KOPT-K1 (cell line): ENCODE data around the gene SPATC1L.

Experiments
- H3K27ac ChIP-seq: fragments of 200-600 bp; sonication (generic); 2 replicates; pipeline ENCODE4 v1.5.1; 2016; ENCODE audit warnings: antibody characterized with exemption, mild to moderate bottlenecking, low read depth, low read length; ENCODE audit not compliant: poor library complexity, severe bottlenecking
- H3K36me3 ChIP-seq: fragments of 200-600 bp; sonication (generic); 2 replicates; pipeline ENCODE4 v1.5.1; 2017; ENCODE audit warnings: antibody characterized with exemption, mild to moderate bottlenecking, low read length, moderate library complexity; ENCODE audit not compliant: insufficient read depth
- H3K9me3 ChIP-seq: fragments of 200-600 bp; sonication (generic); 2 replicates; pipeline ENCODE4 v1.5.1; 2017; ENCODE audit warnings: antibody characterized with exemption, low read length, mild to moderate bottlenecking; ENCODE audit not compliant: insufficient read depth, poor library complexity, severe bottlenecking

The SPATC1L gene

DNA sequence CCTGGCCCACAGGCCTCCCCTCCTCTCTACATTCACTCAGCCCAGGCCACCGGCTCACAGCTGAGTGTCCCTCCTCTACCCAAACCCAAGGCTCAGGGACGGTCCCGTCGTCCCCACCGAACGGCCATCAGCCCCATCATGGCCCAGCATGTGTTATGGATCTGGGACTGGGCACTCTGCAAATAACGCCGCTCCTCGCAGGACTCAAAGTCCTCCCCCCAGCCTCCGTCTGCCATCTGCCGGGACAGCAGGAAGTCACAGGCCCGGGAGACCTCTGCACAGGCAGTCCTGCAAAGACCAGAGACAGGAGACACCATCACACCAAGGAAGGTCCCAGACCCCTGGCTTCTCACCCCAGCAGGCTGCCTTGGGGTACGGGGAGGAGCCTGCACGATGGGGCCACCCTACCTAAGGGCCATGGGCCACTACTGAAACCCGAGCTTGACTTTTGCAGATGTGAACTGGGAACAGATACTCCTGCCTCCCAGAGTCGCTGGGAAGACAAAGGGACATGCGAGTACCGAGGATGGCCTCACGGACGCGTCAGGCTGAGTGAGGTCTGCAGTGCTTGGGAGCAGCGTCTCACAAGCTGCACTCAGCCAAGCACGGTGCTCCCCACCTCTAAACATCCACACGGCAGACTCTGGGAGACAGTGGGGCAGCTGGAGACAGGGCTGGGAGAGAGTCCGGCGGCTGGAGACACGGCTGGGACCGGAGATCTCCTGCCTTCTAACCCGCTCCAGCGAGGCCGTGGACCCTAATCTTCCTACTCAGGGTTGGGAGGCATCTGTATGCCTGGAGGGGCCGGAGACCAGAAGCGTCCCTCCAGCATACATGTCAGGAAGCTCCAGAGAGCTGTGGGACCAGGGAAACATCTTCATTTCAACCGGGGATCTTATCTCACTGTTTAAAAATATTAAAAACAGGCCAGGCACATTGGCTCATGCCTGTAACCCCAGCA lies 10.4 kb upstream of the SPATC1L start:
- H3K27ac ChIP-seq: no peak overlapping the region
- H3K9me3 ChIP-seq: no peaks in the 10 kb centered on the region

DNA sequence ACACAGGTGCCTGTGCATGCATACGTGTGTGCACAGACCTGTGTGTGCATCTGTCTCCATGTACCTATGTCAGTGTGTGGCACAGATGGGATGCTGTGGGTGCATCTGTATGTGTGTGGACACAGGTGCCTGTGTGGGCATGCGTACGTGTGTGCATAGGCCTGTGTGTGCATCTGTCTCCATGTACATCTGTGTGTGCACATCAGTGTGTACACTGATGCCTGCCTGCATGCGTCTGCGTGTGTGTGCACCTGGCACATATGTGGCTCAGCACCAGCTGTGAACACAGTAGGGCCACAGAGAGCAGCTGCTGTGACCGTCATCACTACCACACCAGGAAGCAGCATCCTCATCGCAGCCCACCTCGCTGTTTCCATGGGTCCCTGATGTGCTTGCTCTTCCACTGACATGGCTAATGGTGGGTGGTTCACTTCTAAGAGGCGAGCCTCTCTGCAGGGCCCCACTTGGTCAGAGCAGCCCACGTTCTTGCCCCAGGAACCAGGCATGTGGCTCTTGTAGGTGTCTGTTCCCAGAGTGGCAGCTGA lies 9.6 kb upstream of the SPATC1L start:
- Histone ChIP-seq H3K9me3 (no peaks in the 10 kb centered on the region), H3K36me3 (peaks cover 97% of the 10 kb centered on the region), H3K27ac (no peak overlapping the region)

More for the DNA sequence above, 10.4 kb upstream of the SPATC1L start:
- peaks cover 97% of the 10 kb centered on the region for H3K36me3 ChIP-seq

DNA sequence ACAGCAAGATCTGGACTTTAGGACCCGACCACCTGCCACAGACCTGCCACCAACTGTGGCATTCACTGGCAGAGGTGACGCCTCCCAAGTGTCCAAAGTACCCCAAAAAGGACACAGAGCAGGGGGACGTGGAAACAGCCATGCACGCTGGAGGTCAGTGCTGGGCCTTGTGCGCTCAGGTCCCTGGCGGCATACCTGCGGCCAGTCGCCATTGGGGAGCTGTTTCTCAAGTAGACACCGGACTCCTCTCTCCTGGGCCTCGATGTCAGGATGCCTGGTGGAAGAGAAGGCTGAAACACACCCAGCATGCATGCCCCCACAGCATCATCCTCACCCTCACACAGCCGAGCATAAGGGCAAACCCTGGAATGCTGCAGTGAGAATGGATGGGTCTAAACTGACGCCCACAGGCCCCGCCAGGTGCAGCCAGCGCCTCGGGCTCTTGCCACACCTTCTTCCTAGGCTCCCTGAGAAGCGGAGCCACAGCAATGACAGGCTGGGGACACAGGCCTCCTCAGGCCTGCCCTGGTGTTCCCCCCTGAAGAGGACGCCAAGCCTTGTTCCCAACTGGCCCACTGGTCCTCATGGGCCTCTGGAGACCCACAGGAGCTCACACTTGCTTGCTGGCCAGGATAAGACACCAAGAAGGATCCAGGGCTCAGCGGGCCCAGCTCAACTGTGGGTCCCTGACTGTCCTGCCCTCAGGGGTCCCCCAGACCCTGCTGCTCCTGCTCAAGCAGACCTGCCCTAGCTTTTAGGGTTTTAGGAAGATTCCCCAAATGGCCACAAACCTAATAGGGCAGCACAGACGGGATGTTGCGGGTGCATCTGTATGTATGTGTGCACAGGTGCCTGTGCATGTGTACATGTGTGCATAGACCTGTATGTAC lies 7.7 kb upstream of the SPATC1L start:
- no peaks in the 10 kb centered on the region for H3K9me3 ChIP-seq
- H3K27ac ChIP-seq: no peak overlapping the region
- H3K36me3 ChIP-seq: peaks cover 91% of the 10 kb centered on the region

DNA sequence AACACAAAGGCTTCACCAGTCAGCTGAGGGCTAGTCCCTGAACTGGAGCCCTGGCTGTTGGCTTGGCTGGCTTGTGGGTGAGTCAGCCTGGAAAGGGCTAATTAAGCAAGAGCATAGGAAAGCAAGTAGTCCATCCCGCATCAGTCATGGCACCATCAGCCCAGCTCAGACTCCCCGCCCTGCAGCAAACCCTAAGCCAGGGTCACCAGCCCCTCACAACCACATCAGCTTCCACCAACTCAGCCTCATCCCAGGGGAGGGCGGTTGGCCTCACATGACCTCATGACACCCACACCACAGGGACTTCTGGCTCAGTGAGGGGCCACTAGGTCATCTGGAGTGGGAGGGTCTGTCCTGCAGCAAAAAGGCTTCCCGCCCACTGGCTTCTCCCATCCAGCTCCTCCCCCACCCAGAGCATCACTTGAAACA lies 7.0 kb upstream of the SPATC1L start:
- Histone ChIP-seq H3K9me3 (no peaks in the 10 kb centered on the region), H3K27ac (no peak overlapping the region), H3K36me3 (peaks cover 85% of the 10 kb centered on the region)

DNA sequence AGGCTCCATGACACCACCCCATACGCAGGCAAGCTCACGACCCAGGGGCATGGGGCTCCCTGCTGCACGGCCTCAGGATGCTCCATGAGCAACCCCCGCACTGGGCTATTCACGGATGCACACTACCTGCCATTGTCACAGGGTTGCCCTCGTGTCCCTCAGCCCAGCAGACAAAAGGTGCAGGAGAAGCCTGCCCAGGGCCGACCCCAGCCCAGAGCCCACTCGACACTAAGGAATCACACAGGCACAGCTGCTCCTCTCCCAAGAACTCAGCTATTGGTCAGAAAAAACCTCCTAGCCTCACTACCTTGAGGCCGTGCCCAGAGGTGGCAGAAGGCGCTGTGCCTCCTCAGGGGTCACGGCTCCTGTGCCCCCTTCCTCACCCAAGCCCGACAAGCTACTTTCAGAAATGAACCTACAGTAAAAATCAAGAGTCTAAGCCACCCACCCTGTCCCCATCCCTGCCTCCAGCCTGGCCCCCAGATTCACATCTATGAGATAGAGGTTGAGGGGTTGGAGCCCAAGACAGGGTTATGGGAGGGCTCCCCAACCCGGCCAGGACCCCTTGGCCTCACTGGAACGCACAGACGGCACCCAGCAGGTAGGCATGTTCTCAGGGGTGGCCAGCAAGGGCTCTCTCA lies 6.4 kb upstream of the SPATC1L start:
- Histone ChIP-seq H3K36me3 (peaks cover 78% of the 10 kb centered on the region), H3K27ac (no peak overlapping the region), H3K9me3 (no peaks in the 10 kb centered on the region)

DNA sequence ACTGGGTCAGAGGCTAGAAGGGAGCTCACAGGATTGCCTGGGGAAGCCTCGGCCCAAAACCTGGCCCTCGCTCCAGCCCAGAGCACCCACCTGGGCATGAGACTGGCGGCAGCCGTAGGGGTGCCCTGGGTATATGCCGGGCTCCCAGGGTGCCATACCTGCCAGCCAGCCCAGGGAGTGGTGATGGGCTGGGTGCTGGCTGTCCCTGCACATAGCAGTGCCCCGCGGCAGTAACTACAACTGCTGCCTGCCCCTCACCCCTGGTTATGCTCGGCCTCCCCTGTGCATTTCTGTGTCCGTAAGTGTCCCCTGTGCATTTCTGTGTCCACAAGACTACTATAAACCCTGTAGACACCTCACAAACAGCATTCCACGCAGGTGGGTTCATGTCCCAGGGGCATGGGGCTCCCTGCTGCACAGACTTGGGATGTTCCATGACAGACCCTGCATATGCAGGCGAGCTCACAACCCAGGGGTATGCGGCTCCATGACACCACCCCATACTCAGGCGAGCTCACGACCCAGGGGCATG lies 5.8 kb upstream of the SPATC1L start:
- no peaks in the 10 kb centered on the region for H3K9me3 ChIP-seq
- H3K27ac ChIP-seq: no peak overlapping the region
- peaks cover 72% of the 10 kb centered on the region for H3K36me3 ChIP-seq

DNA sequence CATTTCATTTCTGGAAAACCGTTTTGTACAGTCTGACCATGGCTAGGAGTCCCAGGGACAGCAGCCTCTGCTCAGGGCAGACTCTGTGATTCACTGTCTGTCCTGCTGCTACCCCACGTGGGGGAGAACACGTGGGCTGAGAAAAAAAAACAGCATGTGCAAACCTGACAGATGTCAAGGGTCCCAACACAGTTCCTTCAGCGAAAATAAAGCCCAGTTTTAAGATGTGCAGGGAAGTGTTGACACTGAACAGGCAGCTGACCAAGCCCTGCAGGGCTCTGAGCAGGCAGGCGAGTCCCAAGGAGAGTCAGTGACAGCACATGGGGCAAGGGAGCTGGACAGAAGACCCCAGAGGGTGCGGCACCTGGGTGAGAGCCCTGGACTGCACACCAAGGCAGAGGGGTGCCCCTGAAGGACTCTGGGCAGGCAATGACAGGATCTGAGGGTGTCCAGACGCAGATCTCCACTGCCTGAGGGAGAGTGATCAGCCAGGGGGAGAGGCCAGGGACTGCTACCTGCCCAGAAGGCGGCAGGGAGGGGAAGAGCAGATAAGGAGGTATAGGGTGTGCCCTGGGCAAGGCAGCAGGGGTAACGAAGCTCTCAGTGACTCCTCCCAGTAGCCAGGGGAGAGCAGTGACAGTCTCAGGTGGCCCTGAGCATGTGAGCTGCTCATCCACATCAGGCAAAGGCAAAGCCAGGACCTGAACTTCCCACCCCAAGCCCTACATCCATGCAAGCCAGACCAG lies 5.1 kb upstream of the SPATC1L start:
- peaks cover 66% of the 10 kb centered on the region for H3K36me3 ChIP-seq
- no peak overlapping the region for H3K27ac ChIP-seq
- H3K9me3 ChIP-seq: no peaks in the 10 kb centered on the region

DNA sequence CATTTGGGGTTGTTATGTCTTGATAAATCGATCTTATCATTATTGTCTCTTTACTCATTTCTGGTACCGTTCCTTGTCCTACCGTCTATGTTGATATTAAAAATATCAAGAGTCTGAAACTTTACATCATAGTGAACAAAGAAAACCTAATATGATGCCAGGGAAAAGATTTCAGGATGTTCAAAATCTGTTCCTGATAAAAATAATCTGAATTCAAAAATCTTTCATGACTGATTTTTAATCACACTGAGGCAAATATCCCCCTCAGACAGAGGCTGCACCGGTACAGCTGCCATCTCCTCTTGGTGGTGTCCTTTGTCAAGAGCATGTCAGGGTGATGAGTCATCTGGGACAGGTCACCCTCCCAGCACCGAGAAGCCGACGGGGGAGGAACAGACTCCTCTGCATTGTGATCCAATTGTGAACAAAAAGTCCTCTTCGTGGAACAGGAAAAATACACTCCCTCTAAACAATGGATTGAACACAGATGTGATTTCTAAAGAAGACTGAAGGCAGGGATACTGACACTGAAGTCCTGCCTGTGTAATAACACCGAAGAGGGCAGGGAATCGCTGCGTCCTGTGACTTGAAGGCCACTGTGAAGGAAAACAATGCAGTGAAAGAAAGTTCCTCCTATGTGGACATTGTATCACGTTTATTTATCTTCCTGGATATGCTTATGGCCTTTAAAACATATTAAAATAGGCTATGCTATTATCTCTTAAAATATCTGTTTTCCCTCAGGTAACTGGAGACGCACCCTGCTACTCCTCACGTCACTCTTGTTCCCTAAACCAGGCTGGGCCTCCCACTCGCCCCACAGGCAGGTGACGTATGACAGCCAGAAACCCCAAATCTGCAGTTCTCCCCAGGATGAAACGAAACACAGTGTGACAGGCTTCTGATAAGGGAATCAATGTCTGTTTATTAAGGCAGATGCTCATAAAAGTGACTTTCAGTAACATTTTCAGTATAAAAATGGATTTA lies 4.3 kb upstream of the SPATC1L start:
- Histone ChIP-seq H3K27ac (no peak overlapping the region), H3K36me3 (peaks cover 57% of the 10 kb centered on the region), H3K9me3 (no peaks in the 10 kb centered on the region)

DNA sequence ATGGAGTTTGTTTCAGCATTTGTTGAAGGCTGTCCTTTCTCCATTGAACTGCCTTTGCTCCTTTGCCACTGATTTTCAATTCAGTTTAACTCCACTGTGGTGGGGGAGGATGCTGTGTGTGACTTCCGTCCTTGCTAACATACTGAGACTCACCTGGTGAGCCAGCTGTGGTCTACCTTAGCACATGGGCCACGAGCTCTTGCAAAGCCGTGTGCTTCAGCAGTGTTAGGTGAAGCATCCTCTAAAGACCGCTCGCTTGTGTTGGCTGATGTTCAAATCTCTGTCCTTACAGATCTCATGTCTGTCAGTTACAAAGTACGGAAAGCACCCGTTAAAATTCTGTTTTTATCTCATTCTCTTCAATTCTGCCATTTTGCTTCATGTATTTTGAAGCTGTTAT lies 3.6 kb upstream of the SPATC1L start:
- Histone ChIP-seq H3K9me3 (no peaks in the 10 kb centered on the region), H3K36me3 (peaks cover 50% of the 10 kb centered on the region), H3K27ac (no peak overlapping the region)

DNA sequence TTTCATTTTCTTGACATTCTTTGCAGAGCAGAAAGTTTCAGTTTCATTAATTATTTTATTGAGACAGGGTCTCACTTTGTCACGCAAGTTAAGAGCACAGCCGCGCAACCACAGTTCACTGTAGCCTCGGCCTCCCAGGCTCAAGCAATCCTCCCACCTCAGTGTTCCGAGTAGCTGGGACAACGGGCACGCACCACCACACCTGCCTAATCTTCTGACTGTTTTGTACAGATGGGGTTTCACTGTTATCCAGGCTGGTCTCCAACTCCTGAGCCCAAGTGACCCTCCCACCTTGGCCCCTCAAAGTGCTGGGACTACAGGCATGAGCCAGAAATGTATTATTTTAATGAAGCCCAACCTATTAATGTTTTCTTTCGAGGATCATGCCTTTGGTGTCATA lies 3.0 kb upstream of the SPATC1L start:
- Histone ChIP-seq H3K36me3 (peaks cover 45% of the 10 kb centered on the region), H3K9me3 (no peaks in the 10 kb centered on the region), H3K27ac (no peak overlapping the region)

DNA sequence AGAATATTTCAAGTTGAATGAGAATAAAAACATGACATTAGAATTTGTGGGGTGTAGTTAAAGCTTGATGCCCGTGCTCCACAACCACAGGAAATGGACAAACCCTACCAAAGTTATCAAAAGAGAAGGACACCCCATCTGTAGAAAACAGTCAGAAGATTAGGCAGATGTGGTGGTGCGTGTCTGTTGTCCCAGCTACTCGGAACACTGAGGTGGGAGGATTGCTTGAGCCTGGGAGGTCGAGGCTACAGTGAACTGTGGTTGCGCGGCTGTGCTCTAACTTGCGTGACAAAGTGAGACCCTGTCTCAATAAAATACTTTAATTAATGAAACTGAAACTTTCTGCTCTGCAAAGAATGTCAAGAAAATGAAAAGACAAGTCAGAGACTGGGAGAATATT lies 1.5 kb upstream of the SPATC1L start:
- Histone ChIP-seq H3K36me3 (peaks cover 29% of the 10 kb centered on the region), H3K27ac (no peak overlapping the region)

DNA sequence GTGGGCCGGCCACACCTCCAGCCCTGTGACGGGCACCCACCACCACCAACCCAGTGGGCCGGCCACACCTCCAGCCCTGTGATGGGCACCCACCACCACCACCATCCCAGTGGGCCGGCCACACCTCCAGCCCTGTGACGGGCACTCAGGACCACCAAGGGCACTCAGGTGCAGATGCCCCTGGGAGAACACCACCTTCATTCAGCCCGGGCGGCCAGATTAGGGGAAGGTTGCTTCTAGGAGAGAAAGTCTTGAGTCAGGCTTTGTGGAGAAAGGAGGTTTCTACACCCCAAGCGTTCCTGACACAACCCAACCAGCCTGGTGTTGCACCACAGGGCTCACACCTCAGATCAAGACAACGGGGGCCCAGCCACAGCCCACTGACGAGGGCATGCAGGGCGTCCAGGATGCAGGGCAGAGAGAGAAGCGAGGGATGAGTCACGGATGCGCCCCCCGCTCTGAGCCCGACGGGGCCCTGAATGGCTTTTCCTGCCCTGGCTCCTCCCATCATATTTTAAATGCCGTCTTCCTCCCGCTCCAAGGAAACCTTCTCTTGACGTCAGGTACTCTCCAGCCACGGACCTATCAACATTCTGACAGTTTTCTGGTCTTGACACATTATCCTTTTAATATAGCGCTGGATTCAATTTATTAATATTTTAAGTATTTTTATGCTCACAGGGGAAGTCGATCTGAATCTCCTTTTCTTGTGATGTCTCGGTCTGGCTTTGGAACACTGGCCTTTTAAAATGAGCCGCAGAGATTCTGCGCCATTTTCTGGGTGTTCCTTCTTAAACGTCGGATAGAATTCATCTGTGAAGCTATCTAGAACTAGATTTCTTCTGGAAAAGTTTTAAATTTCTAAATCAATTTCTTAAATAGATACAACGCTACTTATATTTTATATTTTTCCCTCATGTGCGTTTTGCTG lies 631 bp upstream of the SPATC1L start:
- H3K27ac ChIP-seq: no peak overlapping the region

More for the DNA sequence above, 1.5 kb upstream of the SPATC1L start:
- H3K9me3 ChIP-seq: no peaks in the 10 kb centered on the region

More for the DNA sequence above, 631 bp upstream of the SPATC1L start:
- no peaks in the 10 kb centered on the region for H3K9me3 ChIP-seq
- H3K36me3 ChIP-seq: peaks cover 21% of the 10 kb centered on the region
